IMR-90 (cell line): ENCODE measurements around the gene DNAI2. TPM values are rescaled to one million over a fixed set of nuclear protein-coding genes. Genes with fewer than 3 reads are reported as not detected.

Experiments used
- ATAC-seq: fragments of 200-7000 bp; cut with Tn5 transposase; 2 replicates; pipeline ENCODE4 v1.9.1; 2020; ENCODE audit warnings: low read depth, mild to moderate bottlenecking, moderate library complexity
- BruUV-seq: library from RNA; stranded (reverse); fragments of 400-500 nt; replicated peaks from 2 replicates; lab custom pipeline; 2021; lab: Mats Ljungman, UMichigan
- CTCF ChIA-PET: fragments of 300-600 bp; formaldehyde crosslinking; extraction: SDS; loops from one replicate; lab custom pipeline; 2021; ENCODE audit warnings: antibody characterized with exemption; lab: Yijun Ruan, JAX
- POLR2A ChIA-PET: fragments of 300-600 bp; sonication (Branson Sonifier 250); formaldehyde crosslinking; loops from one replicate; lab custom pipeline; 2022; ENCODE audit warnings: antibody characterized with exemption; ENCODE audit not compliant: unreplicated experiment; lab: Charles Lee
- DNase-seq: peaks from one replicate; pipeline ENCODE4 v3.0.0; 2013
- H2AFZ ChIP-seq: replicated peaks from 2 replicates; pipeline ENCODE3; 2013; ENCODE audit warnings: low read length, mild to moderate bottlenecking; ENCODE audit not compliant: poor library complexity
- H2AK5ac ChIP-seq: 2 replicates; pipeline ENCODE4 v1.6.1; 2013; ENCODE audit warnings: low read depth, low read length, inconsistent platforms
- H2AK9ac ChIP-seq: replicated peaks from 2 replicates; pipeline ENCODE3; 2013; ENCODE audit warnings: mild to moderate bottlenecking, low read depth, low read length, moderate library complexity; ENCODE audit not compliant: poor library complexity
- H2BK120ac ChIP-seq: 2 replicates; pipeline ENCODE4 v1.6.1; 2013; ENCODE audit warnings: low read depth, low read length, inconsistent platforms
- H2BK15ac ChIP-seq: 3 replicates; pipeline ENCODE4 v1.6.1; 2013; ENCODE audit warnings: low read depth, low read length, inconsistent platforms
- H2BK20ac ChIP-seq: 2 replicates; pipeline ENCODE4 v1.6.1; 2013; ENCODE audit warnings: low read depth, mild to moderate bottlenecking, inconsistent platforms, low read length, moderate library complexity
- H2BK5ac ChIP-seq: 2 replicates; pipeline ENCODE4 v1.6.1; 2013; ENCODE audit warnings: mild to moderate bottlenecking, low read depth, low read length, inconsistent platforms; ENCODE audit not compliant: poor library complexity, severe bottlenecking
- H3K14ac ChIP-seq: replicated peaks from 2 replicates; pipeline ENCODE4 v1.6.1; 2013; ENCODE audit warnings: low read depth, low read length, inconsistent platforms
- H3K18ac ChIP-seq: 2 replicates; pipeline ENCODE4 v1.6.1; 2013; ENCODE audit warnings: low read depth, low read length, control low read depth
- H3K23ac ChIP-seq: 2 replicates; pipeline ENCODE4 v1.6.1; 2013; ENCODE audit warnings: low read depth, low read length, inconsistent platforms
- H3K27ac ChIP-seq: 2 replicates; pipeline ENCODE4 v1.5.1; 2013; ENCODE audit warnings: mild to moderate bottlenecking, control low read depth, low read length; ENCODE audit not compliant: insufficient read depth
- H3K27me3 ChIP-seq: 2 replicates; pipeline ENCODE4 v1.6.1; 2013; ENCODE audit warnings: low read length; ENCODE audit not compliant: control insufficient read depth, insufficient read depth
- H3K36me3 ChIP-seq: 2 replicates; pipeline ENCODE4 v1.6.1; 2013; ENCODE audit warnings: low read length, mixed read lengths; ENCODE audit not compliant: control insufficient read depth, insufficient read depth
- H3K4ac ChIP-seq: 2 replicates; pipeline ENCODE4 v1.6.1; 2013; ENCODE audit warnings: low read depth, low read length, inconsistent platforms
- H3K4me1 ChIP-seq: 2 replicates; pipeline ENCODE4 v1.6.1; 2013; ENCODE audit warnings: low read length, mixed read lengths; ENCODE audit not compliant: control insufficient read depth, insufficient read depth
- H3K4me2 ChIP-seq: 2 replicates; pipeline ENCODE4 v1.6.1; 2013; ENCODE audit warnings: low read depth, mild to moderate bottlenecking, control low read depth, low read length, moderate library complexity
- H3K4me3 ChIP-seq: 2 replicates; pipeline ENCODE4 v1.5.1; 2013; ENCODE audit warnings: low read depth, mild to moderate bottlenecking, control low read depth, low read length, moderate library complexity; ENCODE audit not compliant: insufficient read depth
- H3K56ac ChIP-seq: 2 replicates; pipeline ENCODE4 v1.6.1; 2013; ENCODE audit warnings: low read length, inconsistent platforms; ENCODE audit not compliant: insufficient read depth; ENCODE audit errors: extremely low read depth
- H3K79me1 ChIP-seq, 2 experiments: 2 replicates each; pipeline ENCODE4 v1.6.1; 2013; ENCODE audit warnings: low read length in 2 of 2, inconsistent platforms in 1 of 2, low read depth in 1 of 2
- H3K9ac ChIP-seq: 2 replicates; pipeline ENCODE4 v1.6.1; 2013; ENCODE audit warnings: low read depth, low read length, control low read depth
- H3K9me1 ChIP-seq: 2 replicates; pipeline ENCODE4 v1.6.1; 2013; ENCODE audit warnings: low read length, inconsistent platforms; ENCODE audit not compliant: insufficient read depth
- H3K9me3 ChIP-seq: 2 replicates; pipeline ENCODE4 v1.6.1; 2013; ENCODE audit warnings: low read length; ENCODE audit not compliant: control insufficient read depth, insufficient read depth
- H4K20me1 ChIP-seq: 2 replicates; pipeline ENCODE4 v1.6.1; 2013; ENCODE audit warnings: low read length, inconsistent platforms; ENCODE audit not compliant: insufficient read depth
- H4K5ac ChIP-seq: 2 replicates; pipeline ENCODE4 v1.6.1; 2013; ENCODE audit warnings: mild to moderate bottlenecking, low read depth, low read length, control low read depth
- H4K8ac ChIP-seq, 2 experiments: 2 replicates each; pipeline ENCODE4 v1.6.1; 2013; ENCODE audit warnings: low read depth in 2 of 2, low read length in 2 of 2, control low read depth in 1 of 2, inconsistent platforms in 1 of 2
- H4K91ac ChIP-seq: 2 replicates; pipeline ENCODE4 v1.6.1; 2013; ENCODE audit warnings: low read depth, low read length, inconsistent platforms; ENCODE audit not compliant: insufficient read depth
- CHD1 ChIP-seq: IDR thresholded peaks from 2 replicates; pipeline ENCODE4 v1.6.1; 2012; ENCODE audit warnings: low read depth, low read length, improper control_type of control experiment
- CTCF ChIP-seq: conservative IDR thresholded peaks from 2 replicates; pipeline ENCODE4 v1.5.1; 2012; ENCODE audit warnings: mild to moderate bottlenecking, low read depth, low read length, improper control_type of control experiment
- FOS ChIP-seq: fragments of 150-350 bp; IDR thresholded peaks from 2 replicates; pipeline ENCODE4 v1.6.1; 2016; ENCODE audit warnings: low read depth, low read length
- WGBS, 2 experiments: methylation state at CpG; one replicate each; pipeline versions ENCODE4 v1.1.5 to v1.1.7; 2013; ENCODE audit warnings: missing lambda C conversion rate in 2 of 2; ENCODE audit not compliant: insufficient read length in 1 of 2; ENCODE audit errors: extremely low coverage in 2 of 2; 5-methylcytosine and 5-hydroxymethylcytosine counted together
- dilution Hi-C: fragments of 300-500 bp; cut with HindIII; formaldehyde crosslinking; loops from one replicate; pipeline ENCODE4 v1.14.3; 2018; ENCODE audit warnings: low sequenced_read_pairs; ENCODE audit not compliant: unreplicated experiment
- in situ Hi-C: fragments of 300-500 bp; cut with MboI; formaldehyde crosslinking; loops from 3 replicates; pipeline ENCODE4 v1.14.3; 2019; ENCODE audit warnings: low sequenced_read_pairs, inconsistent platforms, mixed read lengths
- intact Hi-C: fragments of 100-400 bp; cut with micrococcal nuclease; formaldehyde crosslinking; loops from 2 replicates; pipeline ENCODE4 v1.10.0; 2022
- polyA plus RNA-seq, 3 experiments: library from polyadenylated mRNA; depleted of rRNA; stranded (reverse); fragments of >200 nt; gene quantifications; 2 replicates each; pipeline ENCODE4 v1.2.3, GENCODE V29; 2012; ENCODE audit warnings: low replicate concordance in 1 of 3
- total RNA-seq: library from RNA; depleted of rRNA; stranded (reverse); fragments of >200 nt; gene quantifications from 2 replicates; pipeline ENCODE4 v1.2.3, GENCODE V29; 2012

The DNAI2 gene
- total and polyA plus RNA-seq, 2 of the 4 experiments (the other 2 are of a cell fraction): not detected

DNA sequence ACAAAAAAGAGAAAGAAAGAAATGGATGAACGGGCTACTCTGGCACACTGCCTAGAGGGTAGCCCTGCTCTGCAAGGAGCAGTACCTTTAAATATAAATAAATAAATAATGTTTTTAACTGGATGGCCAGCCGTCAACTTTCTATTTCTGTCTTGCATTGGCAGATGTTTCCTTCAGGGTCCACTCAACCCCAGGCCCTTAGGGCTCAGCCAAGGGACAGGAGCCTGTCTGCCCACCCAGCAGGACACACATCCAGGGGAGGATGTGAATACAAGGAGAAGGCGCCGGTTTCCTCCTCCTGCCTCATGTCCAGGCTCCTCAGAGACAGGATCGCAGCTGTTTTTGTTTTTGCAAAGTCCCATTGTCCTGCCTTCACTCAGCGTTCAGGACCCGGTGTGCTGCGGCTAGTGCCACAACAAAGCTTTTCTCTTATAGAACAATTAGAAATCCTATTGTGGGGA, 38.1 kb upstream of the DNAI2 start:
- no CpG with 5 or more reads among the region's 8 CpGs for WGBS, 2 experiments
- DNase-seq (no peak), ATAC-seq (no peak)
- no peaks in the 10 kb centered on the region for H3K4me1 ChIP-seq
- no peaks in the 10 kb centered on the region for H3K9me1 ChIP-seq
- no peak overlapping the region for H2BK15ac ChIP-seq
- no peak overlapping the region for H2BK5ac ChIP-seq
- H4K8ac ChIP-seq: no peak overlapping the region
- no peak overlapping the region for H2BK120ac ChIP-seq
- no peak overlapping the region for H3K9ac ChIP-seq
- no peak overlapping the region for H2AK9ac ChIP-seq
- in situ Hi-C loops: no loop called here
- H2BK20ac ChIP-seq: no peak overlapping the region
- BruUV-seq: no TSS peak
- H3K18ac ChIP-seq: no peak overlapping the region
- H4K20me1 ChIP-seq: no peaks in the 10 kb centered on the region
- H3K4me2 ChIP-seq: no peak overlapping the region
- no peak overlapping the region for H2AK5ac ChIP-seq
- no peak overlapping the region for H4K5ac ChIP-seq
- H3K23ac ChIP-seq: no peak overlapping the region
- intact Hi-C loops: loop anchor here (5.0 kb wide), 1 partner anchor 1284 kb away; no protein-coding TSS in a partner anchor
- no peak overlapping the region for H4K91ac ChIP-seq
- no peak overlapping the region for H3K14ac ChIP-seq
- no peaks in the 10 kb centered on the region for H3K79me1 ChIP-seq
- H3K27me3 ChIP-seq: no peaks in the 10 kb centered on the region
- no peaks in the 10 kb centered on the region for H3K36me3 ChIP-seq
- no peak overlapping the region for H3K27ac ChIP-seq
- no peak for TF ChIP-seq CTCF
- TF ChIP-seq FOS: no peak
- TF ChIP-seq CHD1: no peak
- no peak overlapping the region for H2AFZ ChIP-seq
- POLR2A ChIA-PET: no interaction called here
- H3K4me3 ChIP-seq: no peak overlapping the region
- H3K56ac ChIP-seq: no peak overlapping the region
- H3K9me3 ChIP-seq: no peaks in the 10 kb centered on the region
- CTCF ChIA-PET: no interaction called here
- dilution Hi-C loops: no loop called here
- H3K4ac ChIP-seq: no peak overlapping the region
